Spinal cord (tissue), 10 donors: ENCODE measurements around the gene NEDD4L. TPM values are rescaled to one million over a fixed set of nuclear protein-coding genes. Genes with fewer than 3 reads are reported as not detected.
A peak's percentile ranks its signal among the peaks of the same experiment; 100 is the strongest.

Experiments used
- DNase-seq, 6 donors: peaks; one replicate each; pipeline versions ENCODE4 v3.0.0 to v3.0.0-alpha.2; 2013 to 2015; ENCODE audit warnings: low spot score in 6 of 6, low read depth in 4 of 6
- H3K27ac ChIP-seq: one replicate; pipeline ENCODE4 v1.5.1; 2013; ENCODE audit warnings: low read depth, low read length, control low read depth
- H3K27me3 ChIP-seq: one replicate; pipeline ENCODE4 v1.6.1; 2013; ENCODE audit warnings: low read length; ENCODE audit not compliant: control insufficient read depth, insufficient read depth
- H3K36me3 ChIP-seq: one replicate; pipeline ENCODE4 v1.6.1; 2013; ENCODE audit warnings: low read length; ENCODE audit not compliant: control insufficient read depth, insufficient read depth
- H3K4me1 ChIP-seq: one replicate; pipeline ENCODE4 v1.6.1; 2013; ENCODE audit warnings: low read length; ENCODE audit not compliant: control insufficient read depth, insufficient read depth
- H3K4me3 ChIP-seq: one replicate; pipeline ENCODE4 v1.5.1; 2013; ENCODE audit warnings: low read depth, low read length, control low read depth
- H3K9me3 ChIP-seq: one replicate; pipeline ENCODE4 v1.6.1; 2013; ENCODE audit warnings: low read length; ENCODE audit not compliant: control insufficient read depth, insufficient read depth
- WGBS: methylation state at CpG from one replicate; pipeline ENCODE4 v1.1.5; 2013; ENCODE audit warnings: missing lambda C conversion rate; ENCODE audit not compliant: insufficient coverage; 5-methylcytosine and 5-hydroxymethylcytosine counted together
- polyA plus RNA-seq, 2 donors: library from polyadenylated mRNA; unstranded; fragments of 120-200 nt; gene quantifications; one replicate each; pipeline ENCODE4 v1.2.1, GENCODE V29; 2013; ENCODE audit not compliant: insufficient read length in 2 of 2
- total RNA-seq, 2 donors: library from RNA; depleted of rRNA in 1 of 2; stranded (reverse); fragments of 120-200 nt in 1 of 2; fragments of >200 nt in 1 of 2; gene quantifications; one replicate each; pipeline versions ENCODE4 v1.2.3 to v1.2.4, GENCODE V29; 2013 to 2014
- donor health status: healthy.

NEDD4L gene
- total and polyA plus RNA-seq, 4 donors, result 33.8 to 51.7 (median 49.7) TPM

- Histone ChIP-seq H3K9me3 (no peaks in the 10 kb centered on the region), H3K4me3 (no peak overlapping the region), H3K27me3 (no peaks in the 10 kb centered on the region), H3K27ac (no peak overlapping the region), H3K4me1 (no peaks in the 10 kb centered on the region), H3K36me3 (peaks cover 10% of the 10 kb centered on the region)
- 81% methylated on average over 3 of the region's 8 CpGs for WGBS
- no peak for DNase-seq
Observed at GRCh38 chr18:58362027-58362575, 318.1 kb downstream of the NEDD4L start.

GRCh38 chr18:58362829-58363271 is 318.8 kb downstream of the NEDD4L start:
- Histone ChIP-seq H3K27ac (no peak overlapping the region), H3K9me3 (no peaks in the 10 kb centered on the region), H3K27me3 (no peaks in the 10 kb centered on the region), H3K36me3 (peaks cover 10% of the 10 kb centered on the region), H3K4me3 (no peak overlapping the region), H3K4me1 (no peaks in the 10 kb centered on the region)
- no peak for DNase-seq
- WGBS, result no CpG with 5 or more reads among the region's 2 CpGs

- peaks cover 10% of the 10 kb centered on the region for H3K36me3 ChIP-seq
- no peak for DNase-seq
- no peak overlapping the region for H3K4me3 ChIP-seq
- H3K27me3 ChIP-seq, result no peaks in the 10 kb centered on the region
- WGBS, result no CpG with 5 or more reads among the region's 6 CpGs
- no peaks in the 10 kb centered on the region for H3K9me3 ChIP-seq
- H3K4me1 ChIP-seq, result no peaks in the 10 kb centered on the region
- no peak overlapping the region for H3K27ac ChIP-seq
Observed at GRCh38 chr18:58363767-58364540, 319.9 kb downstream of the NEDD4L start.

- Histone ChIP-seq H3K36me3 (peaks cover 17% of the 10 kb centered on the region), H3K27me3 (no peaks in the 10 kb centered on the region), H3K27ac (no peak overlapping the region), H3K4me3 (no peak overlapping the region), H3K4me1 (no peaks in the 10 kb centered on the region), H3K9me3 (no peaks in the 10 kb centered on the region)
- no peak for DNase-seq
- 78% methylated on average over 3 of the region's 7 CpGs for WGBS
Observed at GRCh38 chr18:58364876-58365528, 321.0 kb downstream of the NEDD4L start.

- H3K4me3 ChIP-seq, result no peak overlapping the region
- H3K9me3 ChIP-seq, result no peaks in the 10 kb centered on the region
- no peaks in the 10 kb centered on the region for H3K27me3 ChIP-seq
- no peak overlapping the region for H3K27ac ChIP-seq
- H3K36me3 ChIP-seq, result peaks cover 31% of the 10 kb centered on the region
- no peaks in the 10 kb centered on the region for H3K4me1 ChIP-seq
- no peak for DNase-seq
- 100% methylated on average over 1 of the region's 9 CpGs for WGBS
Observed at GRCh38 chr18:58367425-58368140, 323.6 kb downstream of the NEDD4L start.

GRCh38 chr18:58369616-58370015 is 325.6 kb downstream of the NEDD4L start:
- no peak overlapping the region for H3K27ac ChIP-seq
- peaks cover 4% of the 10 kb centered on the region for H3K4me1 ChIP-seq
- peaks cover 37% of the 10 kb centered on the region for H3K36me3 ChIP-seq
- no peak overlapping the region for H3K4me3 ChIP-seq
- 95% methylated on average over 10 of the region's 10 CpGs for WGBS
- H3K27me3 ChIP-seq, result no peaks in the 10 kb centered on the region
- no peak for DNase-seq
- no peaks in the 10 kb centered on the region for H3K9me3 ChIP-seq

GRCh38 chr18:58370038-58370580 is 326.1 kb downstream of the NEDD4L start:
- Histone ChIP-seq H3K4me1 (peaks cover 7% of the 10 kb centered on the region), H3K9me3 (no peaks in the 10 kb centered on the region), H3K36me3 (peaks cover 39% of the 10 kb centered on the region), H3K4me3 (no peak overlapping the region), H3K27me3 (no peaks in the 10 kb centered on the region), H3K27ac (no peak overlapping the region)
- WGBS, result 90% methylated on average over 7 of the region's 10 CpGs
- DNase-seq, result no peak

- Histone ChIP-seq H3K4me3 (no peak overlapping the region), H3K9me3 (no peaks in the 10 kb centered on the region), H3K36me3 (peaks cover 39% of the 10 kb centered on the region), H3K4me1 (peaks cover 7% of the 10 kb centered on the region), H3K27me3 (no peaks in the 10 kb centered on the region), H3K27ac (no peak overlapping the region)
- WGBS, result 100% methylated on average over 1 of the region's 5 CpGs
- no peak for DNase-seq
Observed at GRCh38 chr18:58370612-58371011, 326.6 kb downstream of the NEDD4L start.

- no peak overlapping the region for H3K4me3 ChIP-seq
- peak in 2 of 6 donors; percentile 37 to 69 for DNase-seq
- no peak overlapping the region for H3K27ac ChIP-seq
- no peaks in the 10 kb centered on the region for H3K27me3 ChIP-seq
- WGBS, result 41% methylated on average over 5 of the region's 5 CpGs
- H3K4me1 ChIP-seq, result peaks cover 11% of the 10 kb centered on the region
- no peaks in the 10 kb centered on the region for H3K9me3 ChIP-seq
- peaks cover 44% of the 10 kb centered on the region for H3K36me3 ChIP-seq
Observed at GRCh38 chr18:58373481-58373880, 329.5 kb downstream of the NEDD4L start.
